HG03095 (cell line): ENCODE results near the gene KRCC1.
"Not testable (repeated sequence)": the region's sequence is repeated elsewhere in the genome, so short reads cannot be mapped to it uniquely, and the experiment has no call there.

Experiments used
- ATAC-seq: cut with Tn5 transposase; IDR thresholded peaks from one replicate; pipeline ENCODE4 v1.9.1; 2021; ENCODE audit warnings: moderate library complexity; ENCODE audit not compliant: unreplicated experiment

KRCC1 gene

GRCh38 chr2:88003074-88003755 is 52.4 kb downstream of the KRCC1 start:
- ATAC-seq: no peak

- no peak for ATAC-seq
Observed at GRCh38 chr2:88002359-88002707, 53.2 kb downstream of the KRCC1 start.

- not testable (repeated sequence) for ATAC-seq
Observed at GRCh38 chr2:88000474-88000873, 55.1 kb downstream of the KRCC1 start.

GRCh38 chr2:87996570-87996969 is 59.0 kb downstream of the KRCC1 start:
- ATAC-seq: no peak

GRCh38 chr2:87995756-87996155 is 59.8 kb downstream of the KRCC1 start:
- no peak for ATAC-seq

GRCh38 chr2:87994304-87994850 is 61.2 kb downstream of the KRCC1 start:
- not testable (repeated sequence) for ATAC-seq

GRCh38 chr2:87992569-87992968 is 63.0 kb downstream of the KRCC1 start:
- ATAC-seq: not testable (repeated sequence)

GRCh38 chr2:87987473-87987872 is 68.1 kb downstream of the KRCC1 start:
- not testable (repeated sequence) for ATAC-seq

- not testable (repeated sequence) for ATAC-seq
Observed at GRCh38 chr2:87985902-87986301, 69.7 kb downstream of the KRCC1 start.

GRCh38 chr2:87981182-87981581 is 74.4 kb downstream of the KRCC1 start:
- ATAC-seq: not testable (repeated sequence)
